ENCODE data around the gene PYGO2. TPM values are rescaled to one million over a fixed set of nuclear protein-coding genes. Genes with fewer than 3 reads are reported as not detected.

Gene PYGO2
- total RNA-seq, 2 experiments from 2014 or later, result 55.3 TPM

- no peak for ATAC-seq (ENCODE audit: low read depth)
These were observed 23.6 kb downstream of the PYGO2 start for GRCh38 chr1:154937988-154938386.

DNA sequence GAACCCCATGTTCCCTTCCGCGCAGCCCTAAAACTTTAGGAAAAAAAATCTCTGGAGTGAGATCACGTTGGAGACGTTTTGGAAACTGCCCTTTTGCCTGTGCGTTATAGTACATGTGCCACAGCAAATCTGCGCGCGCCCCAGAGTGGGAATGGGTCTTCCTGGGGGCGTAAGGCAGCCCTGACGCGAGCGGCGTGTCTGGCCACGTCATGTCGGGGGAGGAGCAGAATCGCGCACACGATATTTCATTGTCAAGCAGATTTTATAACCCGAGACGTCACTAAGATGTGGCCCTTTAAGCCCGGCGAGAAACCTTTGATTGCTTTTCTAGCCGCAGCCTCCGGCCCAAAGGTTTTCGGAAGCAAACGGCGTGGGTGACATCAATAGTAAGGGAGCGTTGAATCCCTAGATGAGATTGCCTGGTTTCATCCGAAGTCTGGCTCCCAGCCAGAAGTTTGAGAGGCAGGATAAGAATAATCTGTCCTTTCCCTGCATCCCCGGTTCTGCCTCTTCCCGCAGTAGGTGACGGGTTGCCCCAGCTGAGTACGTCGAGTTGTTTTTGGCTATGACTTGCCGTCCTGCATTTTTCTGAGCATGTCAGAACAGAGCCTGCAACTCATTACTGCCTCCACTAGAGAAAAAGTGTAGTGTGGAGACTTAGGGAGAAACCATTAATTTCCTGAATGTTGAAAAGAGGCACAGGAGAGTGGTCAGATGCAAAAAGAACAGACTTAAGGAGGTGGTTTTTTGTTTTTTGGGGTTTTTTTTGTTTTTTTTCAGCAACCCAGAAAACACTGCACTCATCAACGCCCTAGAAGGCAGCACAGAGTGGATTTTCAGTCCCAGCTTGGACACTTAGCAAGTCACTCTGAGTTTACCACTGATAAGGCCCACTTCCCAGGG lies 24.2 kb downstream of the PYGO2 start:
- Mint-ChIP-seq H3K36me3 (peaks cover 2% of the 10 kb centered on the region), H3K4me1 (peaks cover 39% of the 10 kb centered on the region), H3K27me3 (no peaks in the 10 kb centered on the region), H3K4me3 (peak overlapping the region; percentile 90), H3K9me3 (no peaks in the 10 kb centered on the region), H3K27ac (peak overlapping the region; percentile 97)
- DNase-seq, result peak; percentile 90
- POLR2A ChIA-PET, result interaction anchor here (0.7 to 5.7 kb wide), 17 partner anchors 8 to 379 kb away, joined by 3 to 45 read pairs (median 7); partner anchors contain the start of genes ADAM15, CKS1B, FLAD1 and PBXIP1
- ATAC-seq (ENCODE audit: low read depth), result peak; percentile 73

More at GRCh38 chr1:154937988-154938386, 23.6 kb downstream of the PYGO2 start:
- Mint-ChIP-seq H3K9me3 (no peaks in the 10 kb centered on the region), H3K36me3 (peaks cover 2% of the 10 kb centered on the region), H3K27ac (peak overlapping the region; percentile 97), H3K4me1 (peaks cover 45% of the 10 kb centered on the region), H3K27me3 (no peaks in the 10 kb centered on the region), H3K4me3 (peak overlapping the region; percentile 90)
- POLR2A ChIA-PET, result interaction anchor here (2.3 to 5.7 kb wide), 5 partner anchors 12 to 378 kb away, joined by 11 to 45 read pairs (median 20); partner anchors contain the start of genes CKS1B, PBXIP1 and PYGO2
- no peak for DNase-seq

GRCh38 chr1:154936555-154937084 lies 25.0 kb downstream of the PYGO2 start, which contains the start of gene PMVK:
Gene PMVK, minus strand, starts transcription at chr1:154936719. Its CDS starts 34 bp downstream, at chr1:154936685.
- H3K27ac Mint-ChIP-seq, result peak within 1 kb of the TSS; percentile 97
- peak within 1 kb of the TSS; percentile 90 for H3K4me3 Mint-ChIP-seq
- peak; percentile 85 for ATAC-seq (ENCODE audit: low read depth)
- H3K36me3 Mint-ChIP-seq, result peaks cover 2% of the 10 kb centered on the region
- no peaks in the 10 kb centered on the region for H3K9me3 Mint-ChIP-seq
- peak; percentile 92 for DNase-seq
- no peaks in the 10 kb centered on the region for H3K27me3 Mint-ChIP-seq
- H3K4me1 Mint-ChIP-seq, result peaks cover 33% of the 10 kb centered on the region
- POLR2A ChIA-PET, result interaction anchor here (0.7 to 5.7 kb wide), 22 partner anchors 9 to 378 kb away, joined by 3 to 45 read pairs (median 6); partner anchors contain the start of genes ADAM15, CKS1B, FLAD1 and PBXIP1

DNA sequence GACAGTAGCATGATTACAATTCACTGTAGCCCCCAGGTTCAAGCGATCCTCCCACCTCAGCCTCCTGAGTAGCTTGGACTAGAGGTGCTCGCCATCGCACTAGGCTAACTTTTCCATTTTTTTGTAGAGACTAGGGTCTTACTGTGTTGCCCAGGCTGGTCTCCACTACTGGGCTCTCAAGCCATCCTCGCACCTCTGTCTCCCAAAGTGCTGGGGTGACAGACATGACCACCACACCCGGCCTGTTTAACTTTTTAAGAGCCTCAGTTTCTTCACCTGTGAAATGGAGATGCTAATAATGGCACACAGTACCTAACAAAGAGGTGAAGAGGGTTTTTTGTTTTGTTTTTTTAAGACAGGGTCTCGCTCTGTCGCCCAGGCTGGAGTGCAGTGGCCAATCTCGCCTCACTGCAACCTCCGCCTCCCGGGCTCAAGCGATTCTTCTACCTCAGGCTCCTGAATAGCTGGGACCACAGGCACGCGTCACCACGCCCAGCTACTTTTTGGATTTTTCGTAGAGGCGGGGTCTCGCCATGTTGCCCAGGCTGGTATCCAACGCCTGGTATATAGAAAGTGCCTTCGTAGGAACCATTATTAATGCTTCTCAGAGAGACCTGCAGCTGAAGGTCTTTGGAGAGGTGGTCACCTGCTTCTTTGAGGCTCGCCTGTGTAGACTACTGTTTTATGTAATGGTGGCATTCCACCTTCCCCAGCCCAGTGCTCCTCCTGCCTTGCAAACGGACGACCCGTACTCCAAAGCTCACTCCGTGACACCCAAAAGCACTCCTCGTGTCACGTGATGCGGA lies 25.6 kb downstream of the PYGO2 start:
- ATAC-seq (ENCODE audit: low read depth), result no peak

DNA sequence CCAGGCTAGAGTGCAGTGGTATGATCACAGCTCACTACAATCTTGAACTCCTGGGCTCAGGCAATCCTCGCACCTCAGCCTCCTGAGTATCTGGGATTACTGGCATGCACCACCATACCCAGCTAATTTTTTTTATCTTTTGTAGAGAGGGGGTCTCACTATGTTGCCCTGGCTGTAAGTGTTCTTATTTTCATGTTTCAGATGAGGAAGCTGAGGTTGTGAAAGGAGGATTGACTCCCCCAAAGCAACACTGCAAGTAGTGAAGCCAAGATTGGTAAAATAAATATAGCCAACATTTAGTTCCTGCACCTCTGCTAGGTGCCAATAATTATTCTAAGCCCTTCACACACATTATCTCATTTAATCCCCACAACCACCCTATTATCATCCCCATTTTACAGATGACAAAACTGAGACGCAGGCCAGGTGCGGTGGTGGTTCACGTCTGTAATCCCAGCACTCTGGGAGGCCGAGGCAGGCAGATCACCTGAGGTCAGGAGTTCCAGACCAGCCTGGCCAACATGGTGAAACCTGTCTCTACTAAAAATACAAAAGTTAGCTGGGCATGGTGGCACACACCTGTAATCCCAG lies 27.1 kb downstream of the PYGO2 start:
- H3K36me3 Mint-ChIP-seq, result peaks cover 7% of the 10 kb centered on the region
- POLR2A ChIA-PET, result interaction anchor here (1.1 kb wide), 1 partner anchor 27 kb away, joined by 3 read pairs; the partner anchor contains the start of gene PYGO2
- no peak overlapping the region for H3K4me3 Mint-ChIP-seq
- H3K27me3 Mint-ChIP-seq, result no peaks in the 10 kb centered on the region
- H3K4me1 Mint-ChIP-seq, result peaks cover 19% of the 10 kb centered on the region
- ATAC-seq (ENCODE audit: low read depth), result no peak
- no peak overlapping the region for H3K27ac Mint-ChIP-seq
- H3K9me3 Mint-ChIP-seq, result no peaks in the 10 kb centered on the region
- no peak for DNase-seq

More for the DNA sequence above, 25.6 kb downstream of the PYGO2 start:
- POLR2A ChIA-PET, result interaction anchor here (0.7 to 5.7 kb wide), 22 partner anchors 9 to 376 kb away, joined by 3 to 45 read pairs (median 6); partner anchors contain the start of genes ADAM15, CKS1B, FLAD1 and PBXIP1
- Mint-ChIP-seq H3K9me3 (no peaks in the 10 kb centered on the region), H3K4me3 (peak overlapping the region; percentile 90), H3K4me1 (peaks cover 28% of the 10 kb centered on the region), H3K27me3 (no peaks in the 10 kb centered on the region), H3K36me3 (peaks cover 3% of the 10 kb centered on the region), H3K27ac (peak overlapping the region; percentile 97)
- DNase-seq, result no peak

- Mint-ChIP-seq H3K4me3 (no peak overlapping the region), H3K9me3 (no peaks in the 10 kb centered on the region), H3K4me1 (peaks cover 11% of the 10 kb centered on the region), H3K36me3 (peaks cover 23% of the 10 kb centered on the region), H3K27ac (no peak overlapping the region), H3K27me3 (no peaks in the 10 kb centered on the region)
- DNase-seq (no peak), ATAC-seq (ENCODE audit: low read depth) (no peak)
- POLR2A ChIA-PET, result no interaction called here
These were observed 29.6 kb downstream of the PYGO2 start for GRCh38 chr1:154931940-154932487.

GRCh38 chr1:154926201-154926600 lies 35.4 kb downstream of the PYGO2 start:
- no peaks in the 10 kb centered on the region for H3K27me3 Mint-ChIP-seq
- POLR2A ChIA-PET, result interaction anchor here (3.3 kb wide), 1 partner anchor 10 kb away, joined by 14 read pairs; the partner anchor contains the start of gene PMVK
- H3K27ac Mint-ChIP-seq, result peak overlapping the region; percentile 84

DNA sequence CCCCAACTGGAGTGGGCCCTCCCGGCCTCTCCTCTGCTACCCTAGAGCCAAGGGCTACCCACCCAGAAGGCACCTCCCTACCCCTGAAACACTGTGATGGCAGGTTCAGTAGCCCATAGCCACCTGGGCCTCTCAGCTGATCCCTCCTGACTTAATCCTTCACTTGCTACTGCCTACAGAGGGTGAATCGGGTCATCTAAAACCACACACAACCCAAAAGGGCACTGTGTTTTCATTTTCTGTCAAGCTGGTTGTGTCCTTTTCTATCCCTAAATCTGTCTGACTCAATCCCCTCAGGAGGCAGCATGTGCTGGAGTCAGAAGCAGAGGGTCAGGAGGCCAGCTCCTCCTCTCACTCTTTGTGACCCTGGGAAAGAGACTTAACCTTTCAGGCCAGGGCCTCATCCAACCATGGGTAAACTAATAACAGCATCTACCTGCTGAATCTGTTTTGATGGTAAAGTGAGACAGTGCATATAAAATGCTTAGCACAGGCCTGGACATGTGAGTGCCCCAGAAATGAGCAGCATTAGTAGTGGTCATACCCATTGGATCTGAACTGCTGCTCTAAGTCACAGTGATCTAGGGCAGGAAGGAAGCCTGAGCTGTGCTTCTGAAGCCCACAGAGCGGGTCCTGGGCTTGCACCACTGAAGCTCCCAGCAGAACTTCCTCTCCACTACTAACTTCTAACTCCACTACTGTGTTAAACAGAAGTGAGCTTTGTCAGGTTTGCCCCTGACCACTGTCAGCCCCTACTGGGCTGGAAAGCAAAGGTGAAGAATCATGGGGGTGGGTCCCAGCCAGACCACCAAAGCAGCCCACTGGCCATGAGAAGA lies 36.0 kb downstream of the PYGO2 start:
- H3K4me3 Mint-ChIP-seq, result no peak overlapping the region
- H3K9me3 Mint-ChIP-seq, result no peaks in the 10 kb centered on the region
- H3K36me3 Mint-ChIP-seq, result peaks cover 35% of the 10 kb centered on the region
- H3K27me3 Mint-ChIP-seq, result no peaks in the 10 kb centered on the region
- H3K27ac Mint-ChIP-seq, result peak overlapping the region; percentile 84
- ATAC-seq (ENCODE audit: low read depth), result peak; percentile 95
- POLR2A ChIA-PET, result interaction anchor here (3.3 kb wide), 1 partner anchor 11 kb away, joined by 14 read pairs; the partner anchor contains the start of gene PMVK
- DNase-seq, result no peak
- H3K4me1 Mint-ChIP-seq, result peaks cover 19% of the 10 kb centered on the region

More at GRCh38 chr1:154926201-154926600, 35.4 kb downstream of the PYGO2 start:
- H3K4me1 Mint-ChIP-seq, result peaks cover 19% of the 10 kb centered on the region
- no peak overlapping the region for H3K4me3 Mint-ChIP-seq
- no peaks in the 10 kb centered on the region for H3K9me3 Mint-ChIP-seq
- ATAC-seq (ENCODE audit: low read depth) (no peak), DNase-seq (no peak)
- peaks cover 35% of the 10 kb centered on the region for H3K36me3 Mint-ChIP-seq

DNA sequence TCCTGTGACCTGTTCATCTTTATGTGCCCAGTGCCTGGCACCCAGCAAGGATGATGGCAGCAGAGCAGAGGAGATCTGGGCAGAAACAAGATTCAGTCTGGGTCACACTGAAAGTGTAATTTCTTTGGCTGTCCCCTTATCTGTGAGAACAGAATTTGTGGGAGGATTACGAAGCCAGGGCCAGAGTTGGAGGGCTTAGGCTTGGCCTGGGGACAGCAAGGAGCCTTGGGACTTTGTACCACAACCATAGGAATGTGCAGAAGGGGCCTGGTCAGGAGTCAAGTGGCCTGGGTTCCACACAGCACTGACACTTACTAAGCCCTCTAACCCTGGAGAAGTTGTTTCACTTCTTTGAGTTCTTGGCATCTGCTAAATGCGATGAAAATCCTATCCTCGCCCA lies 37.9 kb downstream of the PYGO2 start:
- peak overlapping the region; percentile 7 for H3K27ac Mint-ChIP-seq
- peaks cover 29% of the 10 kb centered on the region for H3K36me3 Mint-ChIP-seq
- no peaks in the 10 kb centered on the region for H3K27me3 Mint-ChIP-seq
- ATAC-seq (ENCODE audit: low read depth) (no peak), DNase-seq (no peak)
- H3K4me1 Mint-ChIP-seq, result peaks cover 19% of the 10 kb centered on the region
- no peak overlapping the region for H3K4me3 Mint-ChIP-seq
- no peaks in the 10 kb centered on the region for H3K9me3 Mint-ChIP-seq
- POLR2A ChIA-PET, result interaction anchor here (3.3 kb wide), 1 partner anchor 13 kb away, joined by 14 read pairs; the partner anchor contains the start of gene PMVK

- ATAC-seq (ENCODE audit: low read depth) (no peak), DNase-seq (no peak)
- peaks cover 2% of the 10 kb centered on the region for H3K9me3 Mint-ChIP-seq
- no peaks in the 10 kb centered on the region for H3K4me1 Mint-ChIP-seq
- no peak overlapping the region for H3K4me3 Mint-ChIP-seq
- POLR2A ChIA-PET, result no interaction called here
- peaks cover 10% of the 10 kb centered on the region for H3K36me3 Mint-ChIP-seq
- H3K27me3 Mint-ChIP-seq, result peaks cover 3% of the 10 kb centered on the region
- no peak overlapping the region for H3K27ac Mint-ChIP-seq
These were observed 48.3 kb downstream of the PYGO2 start for GRCh38 chr1:154913273-154913672.

DNA sequence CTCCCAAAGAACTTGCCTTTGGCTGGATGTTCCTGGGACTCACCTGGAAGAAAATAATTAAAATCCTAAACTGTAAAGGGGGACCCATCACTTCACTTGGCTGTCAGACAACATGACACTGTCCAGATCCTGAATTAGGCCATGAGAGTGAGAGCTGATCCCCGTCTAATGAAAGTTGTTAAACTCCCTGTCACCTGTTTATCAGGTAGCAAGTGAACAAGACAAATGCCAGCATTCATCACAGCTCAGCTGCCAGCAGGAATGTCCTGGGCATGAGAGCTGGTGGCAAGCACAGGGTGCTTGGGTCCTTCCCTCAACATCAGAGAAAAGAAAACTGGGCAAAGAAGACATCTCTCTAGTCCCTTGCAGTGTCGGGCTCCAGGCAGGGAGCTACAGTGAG lies 48.8 kb downstream of the PYGO2 start:
- Mint-ChIP-seq H3K9me3 (peaks cover 2% of the 10 kb centered on the region), H3K4me3 (no peak overlapping the region), H3K36me3 (peaks cover 10% of the 10 kb centered on the region), H3K27ac (no peak overlapping the region), H3K27me3 (peaks cover 3% of the 10 kb centered on the region), H3K4me1 (no peaks in the 10 kb centered on the region)
- ATAC-seq (ENCODE audit: low read depth) (no peak), DNase-seq (no peak)
- POLR2A ChIA-PET, result no interaction called here

Measured in activated naive CD8-positive, alpha-beta T cell treated with anti-CD3 and anti-CD28 coated beads, Interleukin-2, amount 10 ng/mL, durations not matched to agents 7 days and 5 days (primary cell).